GM12878 (cell line): ENCODE data around the gene EFCAB11. TPM values are rescaled to one million over a fixed set of nuclear protein-coding genes. Genes with fewer than 3 reads are reported as not detected.

Experiments used
- ATAC-seq: fragments of 200-7000 bp; cut with Tn5 transposase; 3 replicates; pipeline ENCODE4 v1.9.1; 2020; ENCODE audit warnings: mild to moderate bottlenecking, moderate library complexity
- BruUV-seq: library from RNA; stranded (reverse); fragments of 400-500 nt; replicated peaks from 2 replicates; lab custom pipeline; 2021; lab: Mats Ljungman, UMichigan
- CTCF ChIA-PET: fragments of 300-600 bp; sonication (Branson Sonifier 250); formaldehyde crosslinking; extraction: SDS; loops from one replicate; lab custom pipeline; 2021; ENCODE audit warnings: inconsistent platforms; lab: Yijun Ruan, JAX
- POLR2A ChIA-PET: fragments of 350-600 bp; formaldehyde crosslinking; extraction: SDS; loops from one replicate; lab custom pipeline; 2021; ENCODE audit warnings: inconsistent platforms; lab: Charles Lee
- RAD21 ChIA-PET: fragments of 300-600 bp; sonication (Branson Sonifier 250); formaldehyde crosslinking; loops from one replicate; lab custom pipeline; 2023; ENCODE audit warnings: antibody characterized with exemption; ENCODE audit not compliant: unreplicated experiment; lab: Charles Lee
- SMC1A ChIA-PET: fragments of 300-600 bp; sonication (Branson Sonifier 250); formaldehyde crosslinking; loops from one replicate; lab custom pipeline; 2023; ENCODE audit not compliant: unreplicated experiment, uncharacterized antibody; lab: Charles Lee
- DNase-seq: peaks from one replicate; pipeline ENCODE4 v3.0.0-alpha.2; 2011; ENCODE audit warnings: low read depth, low spot score
- FAIRE-seq: peaks from 3 replicates; lab custom pipeline; 2011; peaks lifted over from hg19 to GRCh38; lab: Jason Lieb, UNC
- H2AFZ ChIP-seq: 2 replicates; pipeline ENCODE4 v1.6.0; 2011; ENCODE audit warnings: low read depth, low read length, control low read depth; ENCODE audit not compliant: control insufficient read depth
- H3K27ac ChIP-seq: 2 replicates; pipeline ENCODE4 v1.5.1; 2011; ENCODE audit warnings: control low read depth; ENCODE audit not compliant: control insufficient read depth, insufficient read depth
- H3K27me3 ChIP-seq, 2 experiments: replicated peaks in 1 of 2; 2 replicates each; pipeline versions ENCODE4 v1.6.0 to v1.6.1; 2011; ENCODE audit warnings: low read length in 1 of 2; ENCODE audit not compliant: control insufficient read depth in 2 of 2, insufficient read depth in 2 of 2
- H3K36me3 ChIP-seq, 2 experiments: 2 replicates each; pipeline ENCODE4 v1.5.1; 2011; ENCODE audit warnings: low read length in 1 of 2; ENCODE audit not compliant: control insufficient read depth in 2 of 2, insufficient read depth in 2 of 2
- H3K4me1 ChIP-seq: 2 replicates; pipeline ENCODE4 v1.6.1; 2011; ENCODE audit warnings: mild to moderate bottlenecking, low read length, moderate library complexity, mixed read lengths; ENCODE audit not compliant: control insufficient read depth, insufficient read depth
- H3K4me2 ChIP-seq: 2 replicates; pipeline ENCODE4 v1.6.0; 2011; ENCODE audit warnings: control low read depth; ENCODE audit not compliant: control insufficient read depth, insufficient read depth
- H3K4me3 ChIP-seq: fragments of 200-600 bp; sonication (generic); 2 replicates; pipeline ENCODE4 v1.5.1; 2016
- H3K79me2 ChIP-seq: 2 replicates; pipeline ENCODE4 v1.6.0; 2011; ENCODE audit warnings: low read length; ENCODE audit not compliant: control insufficient read depth, insufficient read depth
- H3K9ac ChIP-seq: 2 replicates; pipeline ENCODE4 v1.8.0; 2011; ENCODE audit warnings: low read length, control low read depth, mixed read lengths; ENCODE audit not compliant: control insufficient read depth, insufficient read depth
- H3K9me3 ChIP-seq: replicated peaks from 3 replicates; pipeline ENCODE4 v1.5.1; 2011; ENCODE audit warnings: mild to moderate bottlenecking, low read length; ENCODE audit not compliant: control insufficient read depth, insufficient read depth
- H4K20me1 ChIP-seq: 2 replicates; pipeline ENCODE4 v1.6.0; 2011; ENCODE audit not compliant: control insufficient read depth, insufficient read depth
- BCL3 ChIP-seq: IDR thresholded peaks from 2 replicates; pipeline ENCODE4 v1.6.1; 2011; ENCODE audit warnings: borderline replicate concordance, low read depth, mild to moderate bottlenecking, moderate library complexity, low read length; ENCODE audit not compliant: insufficient read depth, poor library complexity, severe bottlenecking
- CHD2 ChIP-seq: IDR thresholded peaks from 2 replicates; pipeline ENCODE4 v1.6.1; 2011; ENCODE audit warnings: low read depth, low read length, improper control_type of control experiment, borderline replicate concordance
- E2F4 ChIP-seq: IDR thresholded peaks from 2 replicates; pipeline ENCODE4 v1.6.1; 2012; ENCODE audit warnings: low read depth, low read length, improper control_type of control experiment
- FOXK2 ChIP-seq: fragments of 450-650 bp; IDR thresholded peaks from 2 replicates; pipeline ENCODE4 v1.6.1; 2017; ENCODE audit warnings: mild to moderate bottlenecking, moderate library complexity
- KLF5 ChIP-seq: fragments of 450-650 bp; IDR thresholded peaks from 2 replicates; pipeline ENCODE4 v1.6.1; 2014; ENCODE audit warnings: mild to moderate bottlenecking; ENCODE audit not compliant: partially characterized antibody
- RAD51 ChIP-seq: fragments of 450-650 bp; IDR thresholded peaks from 2 replicates; pipeline ENCODE4 v1.6.1; 2016; ENCODE audit warnings: moderate library complexity, mild to moderate bottlenecking, inconsistent platforms
- SMARCA5 ChIP-seq: fragments of 450-650 bp; IDR thresholded peaks from 2 replicates; pipeline ENCODE4 v1.6.1; 2017; ENCODE audit warnings: mild to moderate bottlenecking
- SUPT20H ChIP-seq: IDR thresholded peaks from 2 replicates; pipeline ENCODE4 v1.6.1; 2011; ENCODE audit warnings: low read depth, mild to moderate bottlenecking, low read length, moderate library complexity, borderline replicate concordance; ENCODE audit not compliant: control insufficient read depth
- WGBS: methylation state at CpG from one replicate; pipeline ENCODE4 v1.1.6; 2016; ENCODE audit warnings: low lambda C conversion rate; ENCODE audit not compliant: insufficient replicate concordance, insufficient coverage; ENCODE audit errors: missing lambda C conversion rate; 5-methylcytosine and 5-hydroxymethylcytosine counted together
- in situ Hi-C: fragments of 300-500 bp; cut with MboI; formaldehyde crosslinking; loops from 9 replicates; pipeline ENCODE4 v1.14.3; 2018; ENCODE audit warnings: mixed read lengths
- intact Hi-C: fragments of 100-400 bp; cut with micrococcal nuclease; formaldehyde crosslinking; loops from one replicate; pipeline ENCODE4 v1.14.2; 2022; ENCODE audit not compliant: unreplicated experiment
- polyA plus RNA-seq, 11 experiments: library from polyadenylated mRNA; depleted of rRNA in 4 of 11; unstranded in 6 of 11; stranded (reverse) in 5 of 11; fragments of >200 nt; fragmentation: Nextera tagmentation in 4 of 11; fragmentation: Illumina TruSeq in 1 of 11; extraction: Ambion mirVana in 4 of 11; extraction: Trizol in 1 of 11; gene quantifications; 1 replicate in 1 of 11; 2 replicates in 10 of 11; pipeline versions ENCODE4 v1.2.1 to v1.2.3, GENCODE V29; 2011 to 2016; ENCODE audit warnings: inconsistent platforms in 2 of 11, missing spikeins in 2 of 11, low read depth in 1 of 11
- total RNA-seq, 4 experiments: library from RNA; depleted of rRNA in 3 of 4; stranded (reverse); fragments of >200 nt in 3 of 4; fragmentation: Illumina TruSeq in 1 of 4; extraction: Trizol in 1 of 4; gene quantifications; 2 replicates each; pipeline versions ENCODE4 v1.2.1 to v1.2.3, GENCODE V29; 2013 to 2021
- TF ChIP-seq, protein P1 (sequence below): IDR thresholded peaks from 2 replicates; pipeline ENCODE4 v1.6.1; 2012; ENCODE audit warnings: improper control_type of control experiment, low read depth, low read length; ENCODE audit not compliant: insufficient replicate concordance

EFCAB11 gene
- total and polyA plus RNA-seq, 10 of the 15 experiments (the other 5 are each of a cell fraction or from before 2014, with no cell fraction given): 8.6 to 37.4 (median 18.0) TPM

DNA sequence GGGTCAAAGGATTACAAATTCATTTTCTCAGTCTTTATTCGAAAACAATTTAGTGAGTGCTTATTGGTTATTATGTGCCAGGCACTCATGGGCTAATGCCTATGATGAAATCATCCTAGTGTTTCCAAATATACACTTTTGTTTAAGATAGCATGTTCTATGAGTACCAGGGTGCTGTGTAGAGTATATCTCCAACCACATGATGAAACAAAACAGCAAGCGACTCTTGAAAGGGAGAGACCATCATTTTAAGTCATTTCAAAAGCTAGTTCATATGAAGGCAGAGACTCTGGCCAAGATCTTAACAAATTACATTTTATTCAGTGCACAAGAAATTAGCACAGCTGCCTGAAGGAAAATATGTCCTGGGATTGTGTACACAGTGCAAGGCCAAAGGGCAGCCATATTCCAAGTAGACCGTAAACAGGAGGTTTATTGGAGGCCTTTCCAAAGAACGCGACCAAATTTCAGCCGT is 204.2 kb downstream of the EFCAB11 start:
- no peak for TF ChIP-seq CHD2
- TF ChIP-seq KLF5: no peak
- no peak for TF ChIP-seq E2F4
- no peak for TF ChIP-seq FOXK2
- TF ChIP-seq BCL3: no peak
- no peak for TF ChIP-seq SUPT20H
- no peak for TF ChIP-seq RAD51
- TF ChIP-seq SMARCA5: no peak
- TF ChIP-seq, protein P1, sequence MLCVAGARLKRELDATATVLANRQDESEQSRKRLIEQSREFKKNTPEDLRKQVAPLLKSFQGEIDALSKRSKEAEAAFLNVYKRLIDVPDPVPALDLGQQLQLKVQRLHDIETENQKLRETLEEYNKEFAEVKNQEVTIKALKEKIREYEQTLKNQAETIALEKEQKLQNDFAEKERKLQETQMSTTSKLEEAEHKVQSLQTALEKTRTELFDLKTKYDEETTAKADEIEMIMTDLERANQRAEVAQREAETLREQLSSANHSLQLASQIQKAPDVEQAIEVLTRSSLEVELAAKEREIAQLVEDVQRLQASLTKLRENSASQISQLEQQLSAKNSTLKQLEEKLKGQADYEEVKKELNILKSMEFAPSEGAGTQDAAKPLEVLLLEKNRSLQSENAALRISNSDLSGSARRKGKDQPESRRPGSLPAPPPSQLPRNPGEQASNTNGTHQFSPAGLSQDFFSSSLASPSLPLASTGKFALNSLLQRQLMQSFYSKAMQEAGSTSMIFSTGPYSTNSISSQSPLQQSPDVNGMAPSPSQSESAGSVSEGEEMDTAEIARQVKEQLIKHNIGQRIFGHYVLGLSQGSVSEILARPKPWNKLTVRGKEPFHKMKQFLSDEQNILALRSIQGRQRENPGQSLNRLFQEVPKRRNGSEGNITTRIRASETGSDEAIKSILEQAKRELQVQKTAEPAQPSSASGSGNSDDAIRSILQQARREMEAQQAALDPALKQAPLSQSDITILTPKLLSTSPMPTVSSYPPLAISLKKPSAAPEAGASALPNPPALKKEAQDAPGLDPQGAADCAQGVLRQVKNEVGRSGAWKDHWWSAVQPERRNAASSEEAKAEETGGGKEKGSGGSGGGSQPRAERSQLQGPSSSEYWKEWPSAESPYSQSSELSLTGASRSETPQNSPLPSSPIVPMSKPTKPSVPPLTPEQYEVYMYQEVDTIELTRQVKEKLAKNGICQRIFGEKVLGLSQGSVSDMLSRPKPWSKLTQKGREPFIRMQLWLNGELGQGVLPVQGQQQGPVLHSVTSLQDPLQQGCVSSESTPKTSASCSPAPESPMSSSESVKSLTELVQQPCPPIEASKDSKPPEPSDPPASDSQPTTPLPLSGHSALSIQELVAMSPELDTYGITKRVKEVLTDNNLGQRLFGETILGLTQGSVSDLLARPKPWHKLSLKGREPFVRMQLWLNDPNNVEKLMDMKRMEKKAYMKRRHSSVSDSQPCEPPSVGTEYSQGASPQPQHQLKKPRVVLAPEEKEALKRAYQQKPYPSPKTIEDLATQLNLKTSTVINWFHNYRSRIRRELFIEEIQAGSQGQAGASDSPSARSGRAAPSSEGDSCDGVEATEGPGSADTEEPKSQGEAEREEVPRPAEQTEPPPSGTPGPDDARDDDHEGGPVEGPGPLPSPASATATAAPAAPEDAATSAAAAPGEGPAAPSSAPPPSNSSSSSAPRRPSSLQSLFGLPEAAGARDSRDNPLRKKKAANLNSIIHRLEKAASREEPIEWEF: no peak
- TF ChIP-seq, all 136 proteins: peak for 0
- Histone ChIP-seq H3K27ac (no peak overlapping the region), H3K4me2 (no peak overlapping the region), H3K4me1 (no peaks in the 10 kb centered on the region), H3K27me3 (no peaks in the 10 kb centered on the region), H3K36me3 (no peaks in the 10 kb centered on the region), H3K9ac (no peak overlapping the region), H3K79me2 (no peaks in the 10 kb centered on the region), H4K20me1 (no peaks in the 10 kb centered on the region), H2AFZ (no peak overlapping the region), H3K4me3 (no peak overlapping the region), H3K9me3 (no peaks in the 10 kb centered on the region; the same call in 1 of the 3 replicates)
- BruUV-seq: no TSS peak
- CTCF ChIA-PET: no interaction called here
- POLR2A ChIA-PET: no interaction called here
- RAD21 ChIA-PET: no interaction called here
- in situ Hi-C loops (loop anchor here (25.0 kb wide), 1 partner anchor 713 kb away; no protein-coding TSS in a partner anchor), intact Hi-C loops (no loop called here)
- ATAC-seq: no peak
- no peak for FAIRE-seq
- no peak for DNase-seq
- whole genome bisulfite sequencing: 89% methylated on average over 6 of the region's 6 CpGs
- SMC1A ChIA-PET: no interaction called here
